GM23338 (cell line): ENCODE data around the gene UNC45A. TPM values are rescaled to one million over a fixed set of nuclear protein-coding genes. Genes with fewer than 3 reads are reported as not detected.

Experiments
- ATAC-seq: fragments of 200-7000 bp; cut with Tn5 transposase; 3 replicates; pipeline ENCODE4 v1.9.1; 2020
- DNase-seq: peaks from one replicate; pipeline ENCODE4 v3.0.0-alpha.2; 2015; ENCODE audit warnings: low spot score
- H2AFZ ChIP-seq: fragments of 200-600 bp; sonication (generic); 2 replicates; pipeline ENCODE4 v1.8.0; 2016; ENCODE audit warnings: antibody characterized with exemption, mild to moderate bottlenecking, moderate library complexity
- H3F3A ChIP-seq: fragments of 200-600 bp; sonication (generic); replicated peaks from 2 replicates; pipeline ENCODE4 v1.8.0; 2017; ENCODE audit warnings: antibody characterized with exemption, mixed run types, low read depth
- H3K27ac ChIP-seq: fragments of 200-600 bp; sonication (generic); 2 replicates; pipeline ENCODE4 v1.6.1; 2016; ENCODE audit warnings: low read depth
- H3K27me3 ChIP-seq: fragments of 200-600 bp; sonication (generic); 2 replicates; pipeline ENCODE4 v1.8.0; 2016; ENCODE audit warnings: mild to moderate bottlenecking, mixed run types, moderate library complexity; ENCODE audit not compliant: insufficient read depth
- H3K36me3 ChIP-seq: fragments of 200-600 bp; sonication (generic); 2 replicates; pipeline ENCODE4 v1.8.0; 2016; ENCODE audit warnings: mild to moderate bottlenecking; ENCODE audit not compliant: insufficient read depth
- H3K4me1 ChIP-seq: fragments of 200-600 bp; sonication (generic); 2 replicates; pipeline ENCODE4 v1.8.0; 2016; ENCODE audit warnings: mild to moderate bottlenecking, moderate library complexity; ENCODE audit not compliant: insufficient read depth
- H3K4me2 ChIP-seq: fragments of 200-600 bp; sonication (generic); 2 replicates; pipeline ENCODE4 v1.7.1; 2017; ENCODE audit warnings: mixed run types
- H3K4me3 ChIP-seq: fragments of 200-600 bp; sonication (generic); 2 replicates; pipeline ENCODE4 v1.6.1; 2016; ENCODE audit warnings: mixed run types
- H3K79me2 ChIP-seq: fragments of 200-600 bp; sonication (generic); replicated peaks from 2 replicates; pipeline ENCODE4 v1.8.0; 2017; ENCODE audit warnings: mild to moderate bottlenecking; ENCODE audit not compliant: insufficient read depth
- H3K9me2 ChIP-seq: fragments of 200-600 bp; sonication (generic); 2 replicates; pipeline ENCODE4 v1.8.0; 2017; ENCODE audit not compliant: insufficient read depth
- H4K20me1 ChIP-seq: fragments of 200-600 bp; sonication (generic); replicated peaks from 2 replicates; pipeline ENCODE4 v1.8.0; 2017; ENCODE audit warnings: mild to moderate bottlenecking; ENCODE audit not compliant: insufficient read depth
- H3K27ac Mint-ChIP-seq: 2 replicates; pipeline ENCODE4 v1.8.0; 2020; ENCODE audit warnings: inconsistent platforms, mild to moderate bottlenecking, moderate library complexity, mixed read lengths
- H3K27me3 Mint-ChIP-seq: 3 replicates; pipeline ENCODE4 v1.8.0; 2022; ENCODE audit warnings: low read depth, mild to moderate bottlenecking, moderate library complexity, mixed read lengths, inconsistent platforms; ENCODE audit not compliant: insufficient read depth, poor library complexity
- H3K36me3 Mint-ChIP-seq: 3 replicates; pipeline ENCODE4 v1.8.0; 2021; ENCODE audit warnings: low read depth, mild to moderate bottlenecking, inconsistent platforms, moderate library complexity, mixed read lengths
- H3K4me1 Mint-ChIP-seq: 3 replicates; pipeline ENCODE4 v1.8.0; 2020; ENCODE audit warnings: mild to moderate bottlenecking, inconsistent platforms, mixed read lengths
- H3K4me3 Mint-ChIP-seq: 3 replicates; pipeline ENCODE4 v1.8.0; 2021; ENCODE audit warnings: moderate library complexity, mild to moderate bottlenecking, inconsistent platforms, mixed read lengths
- H3K9me3 Mint-ChIP-seq: 3 replicates; pipeline ENCODE4 v1.8.0; 2020; ENCODE audit warnings: moderate library complexity, mild to moderate bottlenecking, inconsistent platforms, mixed read lengths
- CREB1 ChIP-seq: fragments of 250-450 bp; sonication (Bioruptor Pico); IDR thresholded peaks from 2 replicates; pipeline ENCODE4 v1.5.0; 2020; ENCODE audit warnings: low read depth, mild to moderate bottlenecking, moderate library complexity
- CTCF ChIP-seq, 2 experiments: fragments of 200-600 bp in 1 of 2; sonication (generic) in 1 of 2; conservative IDR thresholded peaks; 2 replicates each; pipeline versions ENCODE4 v1.5.1 to v1.6.1; 2016 to 2017; ENCODE audit warnings: antibody characterized with exemption in 2 of 2, low read depth in 2 of 2, mild to moderate bottlenecking in 2 of 2, moderate library complexity in 1 of 2
- EZH2 ChIP-seq: fragments of 200-600 bp; sonication (generic); IDR thresholded peaks from one replicate; pipeline ENCODE4 v1.8.0; 2017; ENCODE audit warnings: antibody characterized with exemption, mild to moderate bottlenecking, low read depth; ENCODE audit not compliant: unreplicated experiment
- EZH2phosphoT487 ChIP-seq: fragments of 200-600 bp; sonication (generic); IDR thresholded peaks from one replicate; pipeline ENCODE4 v1.8.1; 2018; ENCODE audit warnings: antibody characterized with exemption; ENCODE audit not compliant: unreplicated experiment
- JUNB ChIP-seq: IDR thresholded peaks from one replicate; pipeline ENCODE4 v1.6.1; 2016; ENCODE audit warnings: antibody characterized with exemption; ENCODE audit not compliant: unreplicated experiment
- NANOG ChIP-seq: IDR thresholded peaks from 2 replicates; pipeline ENCODE4 v1.6.1; 2016; ENCODE audit warnings: antibody characterized with exemption, borderline replicate concordance
- POLR2AphosphoS5 ChIP-seq: IDR thresholded peaks from 2 replicates; pipeline ENCODE4 v1.6.1; 2016; ENCODE audit warnings: antibody characterized with exemption, low read depth
- REST ChIP-seq: IDR thresholded peaks from one replicate; pipeline ENCODE4 v1.6.1; 2018; ENCODE audit warnings: antibody characterized with exemption; ENCODE audit not compliant: unreplicated experiment
- STAT1 ChIP-seq: IDR thresholded peaks from one replicate; pipeline ENCODE4 v1.6.1; 2016; ENCODE audit warnings: antibody characterized with exemption; ENCODE audit not compliant: unreplicated experiment
- ZNF114 ChIP-seq: fragments of 250-450 bp; sonication (Bioruptor Pico); IDR thresholded peaks from 2 replicates; pipeline ENCODE4 v1.5.0; 2020; ENCODE audit warnings: mild to moderate bottlenecking, moderate library complexity
- ZNF331 ChIP-seq: fragments of 250-450 bp; sonication (Bioruptor Pico); IDR thresholded peaks from 2 replicates; pipeline ENCODE4 v1.5.0; 2020; ENCODE audit warnings: low read depth, mild to moderate bottlenecking, moderate library complexity
- polyA plus RNA-seq: library from polyadenylated mRNA; unstranded; fragments of >200 nt; fragmentation: Nextera tagmentation; extraction: Ambion mirVana; gene quantifications from 2 replicates; pipeline ENCODE4 v1.2.1, GENCODE V29; 2016
- total RNA-seq: library from RNA; depleted of rRNA; stranded (reverse); fragments of >200 nt; shearing (Covaris generic); gene quantifications from 2 replicates; pipeline ENCODE4 v1.2.3, GENCODE V29; 2014
- TF ChIP-seq, protein P1 (sequence below): IDR thresholded peaks from 2 replicates; pipeline ENCODE4 v1.6.1; 2016; ENCODE audit warnings: antibody characterized with exemption
- TF ChIP-seq, protein P2 (sequence below): fragments of 250-450 bp; sonication (Bioruptor Pico); IDR thresholded peaks from 2 replicates; pipeline ENCODE4 v1.5.0; 2020; ENCODE audit warnings: mild to moderate bottlenecking, moderate library complexity

UNC45A gene
- total and polyA plus RNA-seq, 2 experiments from 2014 or later = 40.2 to 86.8 TPM

DNA sequence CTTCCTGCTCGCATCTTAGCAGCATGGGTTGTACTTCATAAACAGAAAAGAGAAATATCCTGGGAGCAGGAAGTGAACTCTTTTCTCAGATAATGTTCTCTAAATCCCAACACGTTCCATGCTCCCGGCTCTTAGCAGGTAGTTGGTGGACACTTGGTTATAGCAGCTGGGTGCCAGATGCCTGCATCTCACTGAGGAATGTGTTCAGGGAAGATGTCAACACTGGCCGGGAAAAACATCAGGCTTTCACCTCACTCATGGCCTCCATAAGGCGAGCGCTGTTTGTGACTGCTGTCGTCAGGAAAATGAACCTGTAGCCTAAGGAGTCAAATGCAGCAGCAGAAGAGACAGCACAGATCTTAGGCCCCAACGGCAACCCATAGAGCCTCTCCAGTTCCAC, 63.7 kb downstream of the UNC45A start:
- no peaks in the 10 kb centered on the region for H3K27me3 ChIP-seq
- ATAC-seq (no peak), DNase-seq (no peak)
- no peaks in the 10 kb centered on the region for H3K4me1 ChIP-seq
- H4K20me1 ChIP-seq = no peaks in the 10 kb centered on the region
- H3K4me3 ChIP-seq = no peak overlapping the region
- Mint-ChIP-seq H3K9me3 (no peaks in the 10 kb centered on the region; the same call in 2 of the 3 replicates), H3K36me3 (peaks cover 44% of the 10 kb centered on the region), H3K4me1 (peaks cover 4% of the 10 kb centered on the region; the same call in 2 of the 3 replicates), H3K4me3 (no peak overlapping the region), H3K27me3 (peaks cover 8% of the 10 kb centered on the region), H3K27ac (no peak overlapping the region)
- H3K36me3 ChIP-seq = peaks cover 18% of the 10 kb centered on the region; the same call in 1 of the 2 replicates
- no peak overlapping the region for H2AFZ ChIP-seq
- no peak for TF ChIP-seq CTCF (conservative IDR thresholded peaks at IDR 0.05; ENCODE audit: low read depth in 2 of 2)
- TF ChIP-seq, protein P1, sequence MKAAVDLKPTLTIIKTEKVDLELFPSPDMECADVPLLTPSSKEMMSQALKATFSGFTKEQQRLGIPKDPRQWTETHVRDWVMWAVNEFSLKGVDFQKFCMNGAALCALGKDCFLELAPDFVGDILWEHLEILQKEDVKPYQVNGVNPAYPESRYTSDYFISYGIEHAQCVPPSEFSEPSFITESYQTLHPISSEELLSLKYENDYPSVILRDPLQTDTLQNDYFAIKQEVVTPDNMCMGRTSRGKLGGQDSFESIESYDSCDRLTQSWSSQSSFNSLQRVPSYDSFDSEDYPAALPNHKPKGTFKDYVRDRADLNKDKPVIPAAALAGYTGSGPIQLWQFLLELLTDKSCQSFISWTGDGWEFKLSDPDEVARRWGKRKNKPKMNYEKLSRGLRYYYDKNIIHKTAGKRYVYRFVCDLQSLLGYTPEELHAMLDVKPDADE = no peak
- TF ChIP-seq NANOG = no peak
- TF ChIP-seq EZH2phosphoT487 = no peak
- TF ChIP-seq JUNB = no peak
- no peak for TF ChIP-seq REST
- no peak for TF ChIP-seq EZH2
- no peak for TF ChIP-seq CREB1 (CRISPR knock-in tag)
- TF ChIP-seq STAT1 = no peak
- TF ChIP-seq ZNF331 (CRISPR knock-in tag) = no peak
- TF ChIP-seq ZNF114 (CRISPR knock-in tag) = no peak
- TF ChIP-seq POLR2AphosphoS5 = no peak
- TF ChIP-seq, protein P2, sequence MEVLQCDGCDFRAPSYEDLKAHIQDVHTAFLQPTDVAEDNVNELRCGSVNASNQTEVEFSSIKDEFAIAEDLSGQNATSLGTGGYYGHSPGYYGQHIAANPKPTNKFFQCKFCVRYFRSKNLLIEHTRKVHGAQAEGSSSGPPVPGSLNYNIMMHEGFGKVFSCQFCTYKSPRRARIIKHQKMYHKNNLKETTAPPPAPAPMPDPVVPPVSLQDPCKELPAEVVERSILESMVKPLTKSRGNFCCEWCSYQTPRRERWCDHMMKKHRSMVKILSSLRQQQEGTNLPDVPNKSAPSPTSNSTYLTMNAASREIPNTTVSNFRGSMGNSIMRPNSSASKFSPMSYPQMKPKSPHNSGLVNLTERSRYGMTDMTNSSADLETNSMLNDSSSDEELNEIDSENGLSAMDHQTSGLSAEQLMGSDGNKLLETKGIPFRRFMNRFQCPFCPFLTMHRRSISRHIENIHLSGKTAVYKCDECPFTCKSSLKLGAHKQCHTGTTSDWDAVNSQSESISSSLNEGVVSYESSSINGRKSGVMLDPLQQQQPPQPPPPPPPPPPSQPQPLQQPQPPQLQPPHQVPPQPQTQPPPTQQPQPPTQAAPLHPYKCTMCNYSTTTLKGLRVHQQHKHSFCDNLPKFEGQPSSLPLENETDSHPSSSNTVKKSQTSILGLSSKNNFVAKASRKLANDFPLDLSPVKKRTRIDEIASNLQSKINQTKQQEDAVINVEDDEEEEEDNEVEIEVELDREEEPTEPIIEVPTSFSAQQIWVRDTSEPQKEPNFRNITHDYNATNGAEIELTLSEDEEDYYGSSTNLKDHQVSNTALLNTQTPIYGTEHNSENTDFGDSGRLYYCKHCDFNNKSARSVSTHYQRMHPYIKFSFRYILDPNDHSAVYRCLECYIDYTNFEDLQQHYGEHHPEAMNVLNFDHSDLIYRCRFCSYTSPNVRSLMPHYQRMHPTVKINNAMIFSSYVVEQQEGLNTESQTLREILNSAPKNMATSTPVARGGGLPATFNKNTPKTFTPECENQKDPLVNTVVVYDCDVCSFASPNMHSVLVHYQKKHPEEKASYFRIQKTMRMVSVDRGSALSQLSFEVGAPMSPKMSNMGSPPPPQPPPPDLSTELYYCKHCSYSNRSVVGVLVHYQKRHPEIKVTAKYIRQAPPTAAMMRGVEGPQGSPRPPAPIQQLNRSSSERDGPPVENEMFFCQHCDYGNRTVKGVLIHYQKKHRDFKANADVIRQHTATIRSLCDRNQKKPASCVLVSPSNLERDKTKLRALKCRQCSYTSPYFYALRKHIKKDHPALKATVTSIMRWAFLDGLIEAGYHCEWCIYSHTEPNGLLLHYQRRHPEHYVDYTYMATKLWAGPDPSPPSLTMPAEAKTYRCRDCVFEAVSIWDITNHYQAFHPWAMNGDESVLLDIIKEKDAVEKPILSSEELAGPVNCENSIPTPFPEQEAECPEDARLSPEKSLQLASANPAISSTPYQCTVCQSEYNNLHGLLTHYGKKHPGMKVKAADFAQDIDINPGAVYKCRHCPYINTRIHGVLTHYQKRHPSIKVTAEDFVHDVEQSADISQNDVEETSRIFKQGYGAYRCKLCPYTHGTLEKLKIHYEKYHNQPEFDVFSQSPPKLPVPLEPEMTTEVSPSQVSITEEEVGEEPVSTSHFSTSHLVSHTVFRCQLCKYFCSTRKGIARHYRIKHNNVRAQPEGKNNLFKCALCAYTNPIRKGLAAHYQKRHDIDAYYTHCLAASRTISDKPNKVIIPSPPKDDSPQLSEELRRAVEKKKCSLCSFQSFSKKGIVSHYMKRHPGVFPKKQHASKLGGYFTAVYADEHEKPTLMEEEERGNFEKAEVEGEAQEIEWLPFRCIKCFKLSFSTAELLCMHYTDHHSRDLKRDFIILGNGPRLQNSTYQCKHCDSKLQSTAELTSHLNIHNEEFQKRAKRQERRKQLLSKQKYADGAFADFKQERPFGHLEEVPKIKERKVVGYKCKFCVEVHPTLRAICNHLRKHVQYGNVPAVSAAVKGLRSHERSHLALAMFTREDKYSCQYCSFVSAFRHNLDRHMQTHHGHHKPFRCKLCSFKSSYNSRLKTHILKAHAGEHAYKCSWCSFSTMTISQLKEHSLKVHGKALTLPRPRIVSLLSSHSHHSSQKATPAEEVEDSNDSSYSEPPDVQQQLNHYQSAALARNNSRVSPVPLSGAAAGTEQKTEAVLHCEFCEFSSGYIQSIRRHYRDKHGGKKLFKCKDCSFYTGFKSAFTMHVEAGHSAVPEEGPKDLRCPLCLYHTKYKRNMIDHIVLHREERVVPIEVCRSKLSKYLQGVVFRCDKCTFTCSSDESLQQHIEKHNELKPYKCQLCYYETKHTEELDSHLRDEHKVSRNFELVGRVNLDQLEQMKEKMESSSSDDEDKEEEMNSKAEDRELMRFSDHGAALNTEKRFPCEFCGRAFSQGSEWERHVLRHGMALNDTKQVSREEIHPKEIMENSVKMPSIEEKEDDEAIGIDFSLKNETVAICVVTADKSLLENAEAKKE (CRISPR knock-in tag) = no peak
- no peaks in the 10 kb centered on the region for H3K9me2 ChIP-seq
- peaks cover 4% of the 10 kb centered on the region; the same call in 1 of the 2 replicates for H3F3A ChIP-seq
- H3K79me2 ChIP-seq = peaks cover 19% of the 10 kb centered on the region
- H3K4me2 ChIP-seq = no peak overlapping the region
- H3K27ac ChIP-seq = no peak overlapping the region
